ENCODE results near the gene SPEM2. TPM values are rescaled to one million over a fixed set of nuclear protein-coding genes. Genes with fewer than 3 reads are reported as not detected.
A peak's percentile ranks its signal among the peaks of the same experiment; 100 is the strongest.

The SPEM2 gene
- total and polyA plus RNA-seq, 2 of the 8 experiments (the other 6 are each of a cell fraction or from before 2014, with no cell fraction given) = 0.03 TPM; not detected in 1

- TF ChIP-seq ASH2L (IDR thresholded peaks at IDR 0.05; ENCODE audit: low read length) = peak; percentile 72
- no peak for TF ChIP-seq TAF1 (IDR thresholded peaks at IDR 0.05; ENCODE audit: low read depth, low read length)
- no peak for TF ChIP-seq RAD21 (IDR thresholded peaks at IDR 0.05 in 1 of 2, conservative IDR thresholded peaks at IDR 0.05 in 1 of 2; ENCODE audit: low read depth in 2 of 2, low read length in 2 of 2)
- no peak for TF ChIP-seq CBX8 (IDR thresholded peaks at IDR 0.05; ENCODE audit: borderline replicate concordance, low read depth, low read length)
- TF ChIP-seq TAF7 (optimal IDR thresholded peaks at IDR 0.05; ENCODE audit: borderline replicate concordance, low read depth, low read length) = peak; percentile 43
- no peak for TF ChIP-seq NRF1 (IDR thresholded peaks at IDR 0.05; ENCODE audit: low read depth, low read length)
- TF ChIP-seq TBP (IDR thresholded peaks at IDR 0.05; ENCODE audit: low read depth, low read length) = no peak
- no peak for TF ChIP-seq YY1 (IDR thresholded peaks at IDR 0.05; ENCODE audit: low read depth, low read length)
- no peak for TF ChIP-seq USF2 (IDR thresholded peaks at IDR 0.05; ENCODE audit: low read length)
- no peak for TF ChIP-seq KDM1A (IDR thresholded peaks at IDR 0.05; ENCODE audit: borderline replicate concordance, low read length)
- TF ChIP-seq RBBP5 (IDR thresholded peaks at IDR 0.05; ENCODE audit: borderline replicate concordance, low read depth, low read length) = no peak; the same call in 1 of the 2 replicates
- no peak for TF ChIP-seq GABPA (IDR thresholded peaks at IDR 0.05; ENCODE audit: borderline replicate concordance, insufficient read depth, low read length)
- TF ChIP-seq SP4 (IDR thresholded peaks at IDR 0.05; ENCODE audit: low read length) = no peak
- TF ChIP-seq RXRA (IDR thresholded peaks at IDR 0.05; ENCODE audit: insufficient read depth, low read depth, low read length) = no peak
- no peak for TF ChIP-seq EGR1 (IDR thresholded peaks at IDR 0.05; ENCODE audit: borderline replicate concordance, low read depth, low read length)
- TF ChIP-seq CHD2 (IDR thresholded peaks at IDR 0.05; ENCODE audit: low read length) = no peak
- peak; percentile 39; the same call in 1 of the 2 replicates for TF ChIP-seq CREB1 (IDR thresholded peaks at IDR 0.05)
- TF ChIP-seq BCL11A (IDR thresholded peaks at IDR 0.05; ENCODE audit: low read depth in 2 of 2, low read length in 2 of 2) = no peak
- TF ChIP-seq SIRT6 (IDR thresholded peaks at IDR 0.05; ENCODE audit: low read length) = no peak
- TF ChIP-seq SP1 (IDR thresholded peaks at IDR 0.05; ENCODE audit: low read depth, low read length) = no peak
- 0 out of 4 replicates have a peak, but pooled peaks of 1 of the 2 experiments have one; percentile 30 for TF ChIP-seq HDAC2 (IDR thresholded peaks at IDR 0.05; ENCODE audit: borderline replicate concordance in 1 of 2, low read depth in 2 of 2, low read length in 2 of 2)
- no peak for TF ChIP-seq E2F6 (IDR thresholded peaks at IDR 0.05)
These were observed 19.5 kb downstream of the SPEM2 start, which contains the start of gene CHRNB1 (continued) for GRCh38 chr17:7444682-7445618.

Measured in H1 (cell line).